B cell (primary cell): ENCODE data around the gene FAIM2. TPM values are rescaled to one million over a fixed set of nuclear protein-coding genes. Genes with fewer than 3 reads are reported as not detected.

ENCODE experiments used
- ATAC-seq: fragments of 200-7000 bp; cut with Tn5 transposase; one replicate; pipeline ENCODE4 v1.10.0; 2021; ENCODE audit warnings: low read depth, mild to moderate bottlenecking, moderate number of reproducible peaks, moderate library complexity
- CTCF ChIA-PET: fragments of 350-600 bp; sonication (Branson Sonifier 250); formaldehyde crosslinking; loops from one replicate; lab custom pipeline; 2021; ENCODE audit warnings: antibody characterized with exemption, inconsistent platforms; lab: Charles Lee
- POLR2A ChIA-PET: fragments of 350-600 bp; sonication (Branson Sonifier 250); formaldehyde crosslinking; loops from one replicate; lab custom pipeline; 2021; ENCODE audit warnings: antibody characterized with exemption; lab: Charles Lee
- DNase-seq: peaks from one replicate; pipeline ENCODE4 v3.0.0; 2013
- H2AFZ ChIP-seq: 2 replicates; pipeline ENCODE4 v1.6.1; 2012; ENCODE audit warnings: mild to moderate bottlenecking, low read depth, low read length; ENCODE audit not compliant: insufficient read depth, poor library complexity, severe bottlenecking
- H3K27ac ChIP-seq, 2 donors: 1 replicate in 1 of 2; 2 replicates in 1 of 2; pipeline ENCODE4 v1.5.1; 2012 to 2013; ENCODE audit warnings: low read length in 2 of 2, mild to moderate bottlenecking in 2 of 2, moderate library complexity in 1 of 2
- H3K27me3 ChIP-seq, 4 experiments: fragments of 200-600 bp in 1 of 4; sonication (generic) in 1 of 4; replicated peaks in 1 of 4; 1 replicate in 2 of 4; 2 replicates in 2 of 4; pipeline versions ENCODE4 v1.6.1 to v1.7.0; 2013 to 2016; ENCODE audit warnings: low read length in 3 of 4, mild to moderate bottlenecking in 2 of 4, mixed read lengths in 1 of 4, moderate library complexity in 1 of 4; ENCODE audit not compliant: insufficient read depth in 4 of 4, control insufficient read depth in 3 of 4; ENCODE audit errors: control extremely low read depth in 1 of 4
- H3K36me3 ChIP-seq, 2 experiments: replicated peaks in 1 of 2; 1 replicate in 1 of 2; 2 replicates in 1 of 2; pipeline versions ENCODE4 v1.6.1 to v1.7.1; 2013; ENCODE audit warnings: low read length in 1 of 2; ENCODE audit not compliant: insufficient read depth in 2 of 2, control insufficient read depth in 1 of 2; ENCODE audit errors: control extremely low read depth in 1 of 2, extremely low read depth in 1 of 2
- H3K4me1 ChIP-seq, 2 donors: fragments of 200-600 bp in 1 of 2; sonication (generic) in 1 of 2; 1 replicate in 1 of 2; 2 replicates in 1 of 2; pipeline versions ENCODE4 v1.5.1 to v1.6.1; 2013 to 2017; ENCODE audit warnings: low read length in 2 of 2; ENCODE audit not compliant: control insufficient read depth in 2 of 2, insufficient read depth in 2 of 2
- H3K4me2 ChIP-seq: replicated peaks from 2 replicates; pipeline ENCODE3; 2012; ENCODE audit warnings: mild to moderate bottlenecking, low read depth, low read length; ENCODE audit not compliant: poor library complexity, severe bottlenecking
- H3K4me3 ChIP-seq, 5 experiments: fragments of 200-600 bp in 1 of 5; sonication (generic) in 1 of 5; 1 replicate in 3 of 5; 2 replicates in 2 of 5; pipeline versions ENCODE4 v1.5.1 to v1.7.0; 2011 to 2016; ENCODE audit warnings: low read length in 4 of 5, mild to moderate bottlenecking in 4 of 5, low read depth in 2 of 5, control low read depth in 1 of 5, moderate library complexity in 1 of 5; ENCODE audit not compliant: insufficient read depth in 1 of 5; ENCODE audit errors: control extremely low read depth in 1 of 5, extremely low read depth in 1 of 5
- H3K79me2 ChIP-seq: fragments of 200-600 bp; sonication (generic); one replicate; pipeline ENCODE4 v1.6.0; 2016; ENCODE audit warnings: low read length; ENCODE audit not compliant: control insufficient read depth, insufficient read depth
- H3K9ac ChIP-seq: fragments of 200-600 bp; sonication (generic); 2 replicates; pipeline ENCODE4 v1.6.1; 2017; ENCODE audit warnings: mild to moderate bottlenecking, low read length, moderate library complexity
- H3K9me3 ChIP-seq, 3 donors: one replicate each; pipeline versions ENCODE4 v1.6.1 to v1.7.1; 2013; ENCODE audit warnings: low read length in 2 of 3; ENCODE audit not compliant: control insufficient read depth in 2 of 3, insufficient read depth in 1 of 3; ENCODE audit errors: control extremely low read depth in 1 of 3
- H4K20me1 ChIP-seq: 2 replicates; pipeline ENCODE4 v1.6.0; 2012; ENCODE audit warnings: mild to moderate bottlenecking, low read length; ENCODE audit not compliant: insufficient read depth, control insufficient read depth, poor library complexity, severe bottlenecking
- H3K27ac Mint-ChIP-seq: one replicate; pipeline ENCODE4 v1.8.0; 2021; ENCODE audit warnings: mixed read lengths
- H3K27me3 Mint-ChIP-seq: one replicate; pipeline ENCODE4 v1.8.0; 2021; ENCODE audit warnings: mixed read lengths
- H3K4me1 Mint-ChIP-seq: one replicate; pipeline ENCODE4 v1.8.0; 2021; ENCODE audit warnings: mixed read lengths
- H3K4me3 Mint-ChIP-seq: one replicate; pipeline ENCODE4 v1.8.0; 2021; ENCODE audit warnings: mixed read lengths
- H3K9me3 Mint-ChIP-seq: one replicate; pipeline ENCODE4 v1.8.0; 2022; ENCODE audit warnings: mixed read lengths; ENCODE audit not compliant: insufficient read depth
- CTCF ChIP-seq: fragments of 200-600 bp; IDR thresholded peaks from one replicate; pipeline ENCODE4 v1.8.0; 2022; ENCODE audit warnings: antibody characterized with exemption, mild to moderate bottlenecking
- EZH2 ChIP-seq: IDR thresholded peaks from 2 replicates; pipeline ENCODE4 v1.6.1; 2012; ENCODE audit warnings: borderline replicate concordance, low read depth, mild to moderate bottlenecking, moderate library complexity, low read length; ENCODE audit not compliant: insufficient read depth, poor library complexity, severe bottlenecking
- WGBS: methylation state at CpG from one replicate; pipeline ENCODE4 v1.1.5; 2013; ENCODE audit warnings: missing lambda C conversion rate; ENCODE audit not compliant: insufficient coverage; 5-methylcytosine and 5-hydroxymethylcytosine counted together
- intact Hi-C: fragments of 100-400 bp; cut with micrococcal nuclease; formaldehyde crosslinking; loops from one replicate; pipeline ENCODE4 v1.10.0; 2022
- polyA plus RNA-seq: library from polyadenylated mRNA; depleted of rRNA; stranded (reverse); fragments of >200 nt; gene quantifications from 2 replicates; pipeline ENCODE4 v1.2.3, GENCODE V29; 2012
- total RNA-seq, 2 donors: library from RNA; stranded (reverse); fragments of 120-200 nt in 1 of 2; gene quantifications; 1 replicate in 1 of 2; 2 replicates in 1 of 2; pipeline versions ENCODE4 v1.2.3 to v1.2.4, GENCODE V29; 2013 to 2022

The FAIM2 gene
- total and polyA plus RNA-seq, 2 donors (not counting 1 experiment from before 2014, with no cell fraction given), result not detected

DNA sequence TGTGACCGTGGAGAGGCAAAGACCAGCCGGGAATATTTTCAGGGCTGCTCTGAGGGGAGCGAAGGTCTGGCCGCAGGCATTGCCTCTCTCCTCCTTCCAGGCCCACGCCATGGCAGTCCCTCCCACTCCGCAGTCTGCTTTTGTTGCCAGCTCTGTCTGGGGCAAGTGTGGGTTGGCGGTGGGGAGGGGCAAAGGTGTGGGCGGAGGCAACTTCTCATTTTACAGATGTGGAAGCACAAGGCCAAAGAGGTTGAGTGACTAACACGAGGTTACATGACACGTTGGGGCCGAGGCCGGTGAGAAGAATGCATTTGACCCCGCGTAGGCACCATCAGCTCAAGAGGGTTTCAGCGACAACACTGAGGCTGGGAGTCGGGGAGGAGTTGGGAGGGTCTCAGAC lies 6.1 kb upstream of the FAIM2 start:
- H3K27ac ChIP-seq, result no peak overlapping the region
- no peaks in the 10 kb centered on the region for H3K36me3 ChIP-seq
- H3K4me2 ChIP-seq, result no peak overlapping the region
- no peaks in the 10 kb centered on the region for H3K4me1 ChIP-seq
- no peak overlapping the region for H2AFZ ChIP-seq
- ChIA-PET CTCF (no interaction called here), POLR2A (no interaction called here)
- no peaks in the 10 kb centered on the region for H3K9me3 ChIP-seq
- no peaks in the 10 kb centered on the region for H4K20me1 ChIP-seq
- DNase-seq (no peak), ATAC-seq (no peak)
- Mint-ChIP-seq H3K27ac (no peak overlapping the region), H3K27me3 (peaks cover 26% of the 10 kb centered on the region), H3K4me3 (no peak overlapping the region), H3K9me3 (no peaks in the 10 kb centered on the region), H3K4me1 (no peaks in the 10 kb centered on the region)
- WGBS, result 83% methylated on average over 12 of the region's 16 CpGs
- intact Hi-C loops, result no loop called here
- TF ChIP-seq EZH2 (no peak), CTCF (no peak)
- H3K27me3 ChIP-seq, result peaks cover 0 to 5% (median 0%) of the 10 kb centered on the region in 4 experiments
- no peaks in the 10 kb centered on the region for H3K79me2 ChIP-seq
- no peak overlapping the region for H3K9ac ChIP-seq
- H3K4me3 ChIP-seq, result no peak overlapping the region

DNA sequence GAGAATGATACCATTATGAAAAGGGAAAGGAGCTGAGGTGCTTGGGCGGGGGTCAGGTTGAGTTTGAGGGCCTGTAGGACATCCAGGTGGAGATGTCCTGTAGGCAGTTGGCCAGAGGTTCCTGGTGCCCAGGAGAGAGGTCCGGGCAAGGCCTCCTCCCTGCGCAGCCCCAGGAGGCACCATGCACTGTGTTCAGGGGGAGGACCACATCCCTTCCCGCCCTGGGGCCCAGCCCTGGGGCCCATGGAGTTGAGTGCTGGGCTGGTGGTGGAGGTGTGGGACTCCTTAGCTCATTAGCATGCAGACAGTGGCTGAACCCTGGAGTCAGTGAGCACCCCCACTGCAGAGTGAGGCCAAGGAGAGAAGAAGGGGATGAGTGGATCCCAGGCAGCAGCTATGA lies 5.7 kb upstream of the FAIM2 start:
- TF ChIP-seq EZH2, result no peak
- no peak for TF ChIP-seq CTCF
- Histone ChIP-seq H3K9ac (no peak overlapping the region), H3K36me3 (no peaks in the 10 kb centered on the region), H3K27me3 (peaks cover 0 to 10% (median 3%) of the 10 kb centered on the region in 4 experiments), H3K4me2 (no peak overlapping the region), H4K20me1 (no peaks in the 10 kb centered on the region), H3K9me3 (no peaks in the 10 kb centered on the region), H3K27ac (no peak overlapping the region), H3K79me2 (no peaks in the 10 kb centered on the region), H3K4me3 (no peak overlapping the region), H3K4me1 (peaks cover 3 to 4% of the 10 kb centered on the region in 2 donors), H2AFZ (no peak overlapping the region)
- intact Hi-C loops, result no loop called here
- ATAC-seq, result no peak
- DNase-seq, result no peak
- Mint-ChIP-seq H3K9me3 (no peaks in the 10 kb centered on the region), H3K27ac (no peak overlapping the region), H3K4me3 (no peak overlapping the region), H3K27me3 (peaks cover 31% of the 10 kb centered on the region), H3K4me1 (peaks cover 5% of the 10 kb centered on the region)
- POLR2A ChIA-PET, result no interaction called here
- 80% methylated on average over 1 of the region's 4 CpGs for WGBS
- CTCF ChIA-PET, result no interaction called here
